Endothelial cell of umbilical vein (primary cell): ENCODE results near the gene LHFPL6.

Experiments
- CTCF ChIP-seq, 2 donors: IDR thresholded peaks; 1 replicate in 1 of 2; 2 replicates in 1 of 2; pipeline ENCODE4 v1.5.1; 2011; ENCODE audit warnings: low read length in 2 of 2, mild to moderate bottlenecking in 2 of 2, moderate library complexity in 2 of 2, control low read depth in 1 of 2, inconsistent platforms in 1 of 2, low read depth in 1 of 2; ENCODE audit not compliant: insufficient read depth in 1 of 2; ENCODE audit errors: extremely low read depth in 1 of 2
- EZH2 ChIP-seq: IDR thresholded peaks from 2 replicates; pipeline ENCODE4 v1.6.1; 2012; ENCODE audit warnings: borderline replicate concordance, low read depth, mild to moderate bottlenecking, moderate library complexity, low read length, inconsistent platforms; ENCODE audit not compliant: severe bottlenecking
- JUN ChIP-seq: IDR thresholded peaks from 2 replicates; pipeline ENCODE4 v1.6.1; 2011; ENCODE audit warnings: borderline replicate concordance, low read depth; ENCODE audit not compliant: insufficient read length, insufficient read depth
- MYC ChIP-seq: IDR thresholded peaks from one replicate; pipeline ENCODE4 v1.6.1; 2011; ENCODE audit warnings: mild to moderate bottlenecking, low read depth, low read length
- POLR2A ChIP-seq: IDR thresholded peaks from 2 replicates; pipeline ENCODE4 v1.6.1; 2012; ENCODE audit warnings: low read depth, mild to moderate bottlenecking, control low read depth, low read length
- POLR2AphosphoS5 ChIP-seq: IDR thresholded peaks from 2 replicates; pipeline ENCODE4 v1.6.1; 2012; ENCODE audit warnings: low read depth, mild to moderate bottlenecking, control low read depth, low read length, moderate library complexity; ENCODE audit not compliant: insufficient read depth
- TF ChIP-seq, protein P1 (sequence below): IDR thresholded peaks from 2 replicates; pipeline ENCODE4 v1.6.1; 2011; ENCODE audit not compliant: insufficient read depth, insufficient read length

- TF ChIP-seq EZH2 (no peak), CTCF (IDR thresholded peaks at IDR 0.05; ENCODE audit: extremely low read depth in 1 of 2, insufficient read depth in 1 of 2, low read depth in 1 of 2, low read length in 2 of 2) (no peak), POLR2A (no peak), POLR2AphosphoS5 (no peak), MYC (no peak), JUN (no peak)
- TF ChIP-seq, protein P1, sequence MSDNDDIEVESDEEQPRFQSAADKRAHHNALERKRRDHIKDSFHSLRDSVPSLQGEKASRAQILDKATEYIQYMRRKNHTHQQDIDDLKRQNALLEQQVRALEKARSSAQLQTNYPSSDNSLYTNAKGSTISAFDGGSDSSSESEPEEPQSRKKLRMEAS = no peak
Measured at GRCh38 chr13:39462906-39463305, 140.1 kb downstream of the LHFPL6 start.
